ENCODE results near the gene SMURF2. TPM values are rescaled to one million over a fixed set of nuclear protein-coding genes. Genes with fewer than 3 reads are reported as not detected.
A peak's percentile ranks its signal among the peaks of the same experiment; 100 is the strongest.

The SMURF2 gene
- total and polyA plus RNA-seq, 2 donors (not counting 1 experiment from before 2014, with no cell fraction given) = 96.3 to 108 TPM

DNA sequence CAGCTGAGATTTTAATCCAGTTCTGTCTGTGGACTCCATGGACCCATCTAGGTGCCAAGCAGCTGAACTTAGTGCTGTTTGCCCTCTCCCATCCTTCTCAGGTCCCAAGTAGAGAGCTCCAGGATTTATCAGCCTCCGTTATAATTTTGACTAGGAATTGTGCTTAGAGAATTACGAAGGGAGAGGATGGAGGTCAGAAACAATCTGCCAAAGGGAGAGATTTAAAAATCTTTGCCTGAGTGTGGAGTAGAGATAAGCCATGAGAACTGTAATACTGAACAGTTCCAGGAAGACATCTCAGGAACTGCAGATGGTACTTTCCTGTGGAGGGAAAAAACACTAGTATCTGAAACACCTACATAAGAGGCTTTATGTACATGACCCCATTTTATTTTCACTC, 128.3 kb downstream of the SMURF2 start:
- Histone ChIP-seq H2AFZ (ENCODE audit: low read length) (no peak overlapping the region), H3K36me3 (ENCODE audit: control insufficient read depth, insufficient read depth, low read length) (peaks cover 16% of the 10 kb centered on the region), H3K4me3 (replicated peaks in 1 of 4; ENCODE audit: control extremely low read depth in 1 of 4, insufficient read depth in 1 of 4, low read depth in 3 of 4, low read length in 4 of 4) (no peak overlapping the region), H3K79me2 (ENCODE audit: control insufficient read depth, insufficient read depth, low read length) (no peaks in the 10 kb centered on the region), H3K27me3 (ENCODE audit: control insufficient read depth, insufficient read depth, low read length) (no peaks in the 10 kb centered on the region), H4K20me1 (ENCODE audit: control insufficient read depth, extremely low read depth, insufficient read depth, low read length) (no peaks in the 10 kb centered on the region), H3K9me3 (ENCODE audit: control insufficient read depth, insufficient read depth, low read depth, low read length) (no peaks in the 10 kb centered on the region), H3K27ac (ENCODE audit: insufficient read depth, low read length) (no peak overlapping the region), H3K4me1 (ENCODE audit: control insufficient read depth, extremely low read depth, insufficient read depth, low read length) (no peaks in the 10 kb centered on the region), H3K4me2 (ENCODE audit: extremely low read depth, insufficient read depth, low read length) (no peak overlapping the region), H3K9ac (ENCODE audit: insufficient read depth, low read length) (no peak overlapping the region)
- TF ChIP-seq EZH2 (IDR thresholded peaks at IDR 0.05; ENCODE audit: low read length, missing control alignments) = no peak
- no peak for DNase-seq (ENCODE audit: low read depth in 2 of 2)

DNA sequence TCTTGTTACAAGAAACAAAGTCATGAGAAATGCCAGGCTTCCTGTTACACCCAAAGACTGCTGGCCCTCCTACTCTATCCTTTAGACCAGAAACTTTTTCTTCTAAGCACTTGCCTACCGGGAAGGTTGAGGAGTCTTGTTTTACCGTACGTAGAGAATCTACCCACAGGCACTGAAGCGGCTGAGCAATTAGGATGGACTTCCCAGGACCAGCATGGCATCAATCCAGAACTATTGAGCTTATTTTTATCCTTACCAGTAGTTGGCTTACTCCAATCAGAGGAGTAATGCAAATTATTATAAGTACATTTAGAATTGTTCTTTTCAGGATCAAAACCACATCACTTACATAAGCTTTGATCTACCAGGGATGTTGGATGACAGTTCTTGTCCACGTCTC, 129.7 kb downstream of the SMURF2 start:
- Histone ChIP-seq H3K4me2 (ENCODE audit: extremely low read depth, insufficient read depth, low read length) (no peak overlapping the region), H4K20me1 (ENCODE audit: control insufficient read depth, extremely low read depth, insufficient read depth, low read length) (no peaks in the 10 kb centered on the region), H2AFZ (ENCODE audit: low read length) (no peak overlapping the region), H3K4me3 (replicated peaks in 1 of 4; ENCODE audit: control extremely low read depth in 1 of 4, insufficient read depth in 1 of 4, low read depth in 3 of 4, low read length in 4 of 4) (no peak overlapping the region), H3K9ac (ENCODE audit: insufficient read depth, low read length) (no peak overlapping the region), H3K27me3 (ENCODE audit: control insufficient read depth, insufficient read depth, low read length) (no peaks in the 10 kb centered on the region), H3K79me2 (ENCODE audit: control insufficient read depth, insufficient read depth, low read length) (no peaks in the 10 kb centered on the region), H3K4me1 (ENCODE audit: control insufficient read depth, extremely low read depth, insufficient read depth, low read length) (no peaks in the 10 kb centered on the region), H3K9me3 (ENCODE audit: control insufficient read depth, insufficient read depth, low read depth, low read length) (no peaks in the 10 kb centered on the region), H3K36me3 (ENCODE audit: control insufficient read depth, insufficient read depth, low read length) (peaks cover 14% of the 10 kb centered on the region), H3K27ac (ENCODE audit: insufficient read depth, low read length) (no peak overlapping the region)
- DNase-seq (ENCODE audit: low read depth in 2 of 2) = no peak
- TF ChIP-seq CTCF (conservative IDR thresholded peaks at IDR 0.05 in 1 of 2, IDR thresholded peaks at IDR 0.05 in 1 of 2; ENCODE audit: low read depth in 1 of 2, low read length in 2 of 2) (no peak), EZH2 (IDR thresholded peaks at IDR 0.05; ENCODE audit: low read length, missing control alignments) (no peak)

DNA sequence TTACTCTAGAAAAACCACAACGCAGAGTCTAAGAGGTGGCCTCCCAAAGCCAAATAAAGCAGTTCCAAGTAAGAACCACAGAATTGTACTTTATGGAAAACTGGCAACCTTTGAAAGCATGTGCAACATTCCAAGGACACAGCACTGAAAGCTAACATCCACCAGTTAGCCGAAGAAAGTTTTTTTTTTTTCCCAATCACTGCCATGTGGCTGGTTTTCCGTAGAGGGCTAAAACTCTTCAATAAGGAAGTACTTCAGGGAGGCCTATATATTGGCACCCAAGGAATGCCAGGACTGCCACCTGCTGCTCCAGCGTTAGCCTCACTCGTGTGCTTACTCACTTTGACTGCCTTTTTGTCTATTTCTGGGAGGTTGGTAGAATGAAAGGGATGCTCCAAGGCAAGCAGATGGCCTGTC, 130.1 kb downstream of the SMURF2 start:
- H3K79me2 ChIP-seq (ENCODE audit: control insufficient read depth, insufficient read depth, low read length) = no peaks in the 10 kb centered on the region
- H3K4me2 ChIP-seq (ENCODE audit: extremely low read depth, insufficient read depth, low read length) = no peak overlapping the region
- H2AFZ ChIP-seq (ENCODE audit: low read length) = no peak overlapping the region
- no peaks in the 10 kb centered on the region for H3K9me3 ChIP-seq (ENCODE audit: control insufficient read depth, insufficient read depth, low read depth, low read length)
- H3K9ac ChIP-seq (ENCODE audit: insufficient read depth, low read length) = no peak overlapping the region
- no peak for TF ChIP-seq EZH2 (IDR thresholded peaks at IDR 0.05; ENCODE audit: low read length, missing control alignments)
- TF ChIP-seq CTCF (conservative IDR thresholded peaks at IDR 0.05 in 1 of 2, IDR thresholded peaks at IDR 0.05 in 1 of 2; ENCODE audit: low read depth in 1 of 2, low read length in 2 of 2) = no peak
- H3K4me3 ChIP-seq (replicated peaks in 1 of 4; ENCODE audit: control extremely low read depth in 1 of 4, insufficient read depth in 1 of 4, low read depth in 3 of 4, low read length in 4 of 4) = no peak overlapping the region
- H3K4me1 ChIP-seq (ENCODE audit: control insufficient read depth, extremely low read depth, insufficient read depth, low read length) = no peaks in the 10 kb centered on the region
- DNase-seq (ENCODE audit: low read depth in 2 of 2) = peak; percentile 53 to 85
- no peaks in the 10 kb centered on the region for H3K27me3 ChIP-seq (ENCODE audit: control insufficient read depth, insufficient read depth, low read length)
- H4K20me1 ChIP-seq (ENCODE audit: control insufficient read depth, extremely low read depth, insufficient read depth, low read length) = no peaks in the 10 kb centered on the region
- H3K27ac ChIP-seq (ENCODE audit: insufficient read depth, low read length) = no peak overlapping the region
- H3K36me3 ChIP-seq (ENCODE audit: control insufficient read depth, insufficient read depth, low read length) = peaks cover 14% of the 10 kb centered on the region
